HepG2 (cell line): ENCODE measurements around the gene CLCN4. TPM values are rescaled to one million over a fixed set of nuclear protein-coding genes. Genes with fewer than 3 reads are reported as not detected.
A peak's percentile ranks its signal among the peaks of the same experiment; 100 is the strongest.

Source experiments
- ATAC-seq: fragments of 200-7000 bp; cut with Tn5 transposase; 3 replicates; pipeline ENCODE4 v1.9.1; 2020; ENCODE audit warnings: mild to moderate bottlenecking, moderate library complexity
- BruUV-seq: library from RNA; stranded (reverse); fragments of 400-500 nt; replicated peaks from 2 replicates; lab custom pipeline; 2021; lab: Mats Ljungman, UMichigan
- CTCF ChIA-PET: fragments of 300-600 bp; formaldehyde crosslinking; extraction: SDS; loops from one replicate; lab custom pipeline; 2021; ENCODE audit warnings: low total read pairs, inconsistent platforms, low intra/inter-chr PET ratio; lab: Yijun Ruan, JAX
- POLR2A ChIA-PET: fragments of 350-600 bp; sonication (Branson Sonifier 250); formaldehyde crosslinking; loops from one replicate; lab custom pipeline; 2020; ENCODE audit warnings: antibody characterized with exemption, inconsistent platforms; lab: Yijun Ruan, JAX
- DNase-seq: peaks from one replicate; pipeline ENCODE4 v3.0.0-alpha.2; 2015; ENCODE audit warnings: low spot score
- FAIRE-seq: peaks from 3 replicates; lab custom pipeline; 2011; peaks lifted over from hg19 to GRCh38; lab: Jason Lieb, UNC
- H2AFZ ChIP-seq: one replicate; pipeline ENCODE4 v1.6.1; 2011; ENCODE audit warnings: low read length, inconsistent platforms
- H3K27ac ChIP-seq: fragments of 300-600 bp; 3 replicates; pipeline ENCODE4 v1.8.0; 2011; ENCODE audit warnings: mixed run types, mild to moderate bottlenecking, mixed read lengths, low read length, inconsistent platforms; ENCODE audit not compliant: insufficient read depth; ENCODE audit errors: extremely low read length
- H3K27me3 ChIP-seq, 2 experiments: fragments of 200-600 bp in 1 of 2; 2 replicates in 1 of 2; 3 replicates in 1 of 2; pipeline versions ENCODE4 v1.6.0 to v1.8.0; 2011; ENCODE audit warnings: low read length in 2 of 2, mild to moderate bottlenecking in 2 of 2, moderate library complexity in 2 of 2, inconsistent platforms in 1 of 2; ENCODE audit not compliant: insufficient read depth in 2 of 2, control insufficient read depth in 1 of 2
- H3K36me3 ChIP-seq, 2 experiments: fragments of 200-600 bp in 1 of 2; replicated peaks in 1 of 2; 2 replicates in 1 of 2; 3 replicates in 1 of 2; pipeline versions ENCODE4 v1.5.1 to v1.8.0; 2011; ENCODE audit warnings: low read length in 2 of 2, inconsistent platforms in 1 of 2; ENCODE audit not compliant: insufficient read depth in 2 of 2, control insufficient read depth in 1 of 2
- H3K4me1 ChIP-seq: 2 replicates; pipeline ENCODE4 v1.5.1; 2012; ENCODE audit warnings: low read length, inconsistent platforms; ENCODE audit not compliant: insufficient read depth
- H3K4me2 ChIP-seq: 2 replicates; pipeline ENCODE4 v1.6.0; 2011; ENCODE audit warnings: low read depth, low read length, inconsistent platforms
- H3K4me3 ChIP-seq, 3 experiments: fragments of 200-600 bp in 1 of 3; sonication (generic), shearing (Covaris generic) in 1 of 3; replicated peaks in 1 of 3; 2 replicates each; pipeline ENCODE4 v1.5.1; 2011 to 2016; ENCODE audit warnings: low read length in 3 of 3, inconsistent platforms in 2 of 3, low read depth in 2 of 3, mild to moderate bottlenecking in 2 of 3, control low read depth in 1 of 3, mixed read lengths in 1 of 3; ENCODE audit not compliant: insufficient read depth in 1 of 3
- H3K79me2 ChIP-seq: one replicate; pipeline ENCODE4 v1.6.1; 2011; ENCODE audit warnings: low read length, inconsistent platforms; ENCODE audit not compliant: insufficient read depth
- H3K9ac ChIP-seq: 2 replicates; pipeline ENCODE4 v1.6.0; 2011; ENCODE audit warnings: mild to moderate bottlenecking, low read depth, low read length, inconsistent platforms; ENCODE audit not compliant: insufficient read depth
- H3K9me3 ChIP-seq: 2 replicates; pipeline ENCODE4 v1.5.1; 2012; ENCODE audit warnings: mild to moderate bottlenecking, low read length
- H4K20me1 ChIP-seq: 2 replicates; pipeline ENCODE4 v1.6.0; 2011; ENCODE audit warnings: inconsistent platforms, mild to moderate bottlenecking, low read length, moderate library complexity; ENCODE audit not compliant: insufficient read depth
- HNRNPL ChIP-seq: fragments of 200-400 bp; formaldehyde crosslinking; IDR thresholded peaks from 2 replicates; pipeline ENCODE4 v1.6.1; 2017; ENCODE audit warnings: mild to moderate bottlenecking, low read depth, low read length
- KDM1A ChIP-seq: IDR thresholded peaks from 2 replicates; pipeline ENCODE4 v1.6.1; 2016; ENCODE audit warnings: missing compliant biosample characterization
- KDM3A ChIP-seq: IDR thresholded peaks from 2 replicates; pipeline ENCODE4 v1.6.1; 2018; ENCODE audit warnings: low read depth, missing compliant biosample characterization
- PREB ChIP-seq: sonication (generic); formaldehyde crosslinking; IDR thresholded peaks from 2 replicates; pipeline ENCODE4 v1.4.0; 2020; ENCODE audit warnings: missing genetic modification reagents
- RBFOX2 ChIP-seq: fragments of 200-400 bp; formaldehyde crosslinking; IDR thresholded peaks from 2 replicates; pipeline ENCODE4 v1.6.1; 2017; ENCODE audit warnings: low read depth, mild to moderate bottlenecking, low read length
- RBM39 ChIP-seq: fragments of 200-400 bp; formaldehyde crosslinking; IDR thresholded peaks from one replicate; pipeline ENCODE4 v1.6.1; 2018; ENCODE audit warnings: antibody characterized with exemption, mild to moderate bottlenecking, low read depth, low read length; ENCODE audit not compliant: poor library complexity, severe bottlenecking
- U2AF2 ChIP-seq: fragments of 200-400 bp; formaldehyde crosslinking; IDR thresholded peaks from 2 replicates; pipeline ENCODE4 v1.6.1; 2017; ENCODE audit warnings: low read depth, mild to moderate bottlenecking, low read length
- USF2 ChIP-seq, 2 experiments: sonication (generic) in 1 of 2; formaldehyde crosslinking in 1 of 2; IDR thresholded peaks; 2 replicates each; pipeline versions ENCODE4 v1.5.1 to v1.6.1; 2011 to 2020; ENCODE audit warnings: borderline replicate concordance in 1 of 2, low read depth in 1 of 2, low read length in 1 of 2, mild to moderate bottlenecking in 1 of 2, missing genetic modification reagents in 1 of 2, moderate library complexity in 1 of 2
- ZNF230 ChIP-seq: sonication (generic); formaldehyde crosslinking; IDR thresholded peaks from 2 replicates; pipeline ENCODE4 v1.4.0; 2020; ENCODE audit warnings: mild to moderate bottlenecking, missing genetic modification reagents
- ZNF614 ChIP-seq: IDR thresholded peaks from 2 replicates; pipeline ENCODE4 v1.6.1; 2018; ENCODE audit warnings: missing biosample characterization, missing genetic modification reagents, inconsistent platforms, borderline replicate concordance
- ZNF720 ChIP-seq: sonication (generic); formaldehyde crosslinking; IDR thresholded peaks from 2 replicates; pipeline ENCODE4 v1.4.0; 2020; ENCODE audit warnings: missing genetic modification reagents
- WGBS: methylation state at CpG from one replicate; pipeline ENCODE4 v1.1.6; 2017; ENCODE audit warnings: low lambda C conversion rate; 5-methylcytosine and 5-hydroxymethylcytosine counted together
- in situ Hi-C: cut with HindIII; loops from 2 replicates; pipeline ENCODE4 v1.10.0; 2017; ENCODE audit warnings: low pct_unique_long_range_greater_than_20kb; ENCODE audit not compliant: extremely low pct_ligation_motif_present
- intact Hi-C: fragments of 100-400 bp; cut with micrococcal nuclease; formaldehyde crosslinking; loops from one replicate; pipeline ENCODE4 v1.10.0; 2022; ENCODE audit not compliant: unreplicated experiment
- polyA plus RNA-seq, 8 experiments: library from polyadenylated mRNA; depleted of rRNA in 3 of 8; stranded (reverse) in 7 of 8; unstranded in 1 of 8; fragments of >200 nt; fragmentation: Illumina TruSeq in 4 of 8; extraction: Trizol in 4 of 8; gene quantifications; 2 replicates each; pipeline versions ENCODE4 v1.2.1 to v1.2.3, GENCODE V29; 2011 to 2016; ENCODE audit warnings: low read depth in 4 of 8, missing spikeins in 1 of 8, mixed read lengths in 1 of 8; ENCODE audit not compliant: insufficient read depth in 1 of 8
- total RNA-seq, 5 experiments: library from RNA; depleted of rRNA; stranded (reverse); fragments of >200 nt; fragmentation: Illumina TruSeq; extraction: Trizol; gene quantifications; 2 replicates each; pipeline ENCODE4 v1.2.3, GENCODE V29; 2016; ENCODE audit warnings: low read depth in 1 of 5

CLCN4 gene
- total and polyA plus RNA-seq, 2 of the 13 experiments (the other 11 are each of a cell fraction or from before 2014, with no cell fraction given), result 1.8 to 2.5 TPM

- TF ChIP-seq RBM39, result no peak
- 0 out of 2 replicates have a peak, but pooled peaks have one; percentile 64 for TF ChIP-seq HNRNPL
Observed at GRCh38 chrX:10156199-10157031, at the start of gene CLCN4 (continued).

GRCh38 chrX:10107483-10107882, 49.3 kb upstream of the CLCN4 start:
- Histone ChIP-seq H3K9ac (no peak overlapping the region), H3K27me3 (no peaks in the 10 kb centered on the region), H3K4me3 (no peak overlapping the region), H3K4me1 (0 out of 2 replicates have a peak, but pooled peaks cover 14% of the 10 kb centered on the region), H2AFZ (no peak overlapping the region), H4K20me1 (no peaks in the 10 kb centered on the region), H3K27ac (no peak overlapping the region), H3K4me2 (no peak overlapping the region), H3K79me2 (no peaks in the 10 kb centered on the region), H3K9me3 (no peaks in the 10 kb centered on the region), H3K36me3 (no peaks in the 10 kb centered on the region)
- WGBS, result 100% methylated on average over 2 of the region's 2 CpGs
- CTCF ChIA-PET, result no interaction called here
- POLR2A ChIA-PET, result no interaction called here
- no TSS peak for BruUV-seq
- no peak for TF ChIP-seq USF2 (IDR thresholded peaks at IDR 0.05; ENCODE audit: low read depth, low read length)
- TF ChIP-seq USF2 (CRISPR knock-in tag; IDR thresholded peaks at IDR 0.05; ENCODE audit: borderline replicate concordance), result no peak
- no peak for TF ChIP-seq ZNF614 (CRISPR knock-in tag)
- TF ChIP-seq U2AF2, result no peak
- TF ChIP-seq KDM1A, result no peak
- TF ChIP-seq PREB (CRISPR knock-in tag), result no peak
- TF ChIP-seq RBFOX2, result no peak
- TF ChIP-seq ZNF230 (CRISPR knock-in tag), result no peak
- no peak for TF ChIP-seq KDM3A
- no peak for TF ChIP-seq ZNF720 (CRISPR knock-in tag)
- in situ Hi-C loops (loop anchor here (10.0 kb wide), 1 partner anchor 223 kb away; no protein-coding TSS in a partner anchor), intact Hi-C loops (no loop called here)
- ATAC-seq (no peak), FAIRE-seq (no peak), DNase-seq (no peak)
